CD4-positive, alpha-beta T cell treated with Interleukin-4 for 1 hour (primary cell): ENCODE measurements around the gene PLXNA2.

Source experiments
- DNase-seq, 2 donors: peaks; one replicate each; pipeline ENCODE4 v3.0.0-alpha.2; 2020 to 2022

Gene PLXNA2

DNA sequence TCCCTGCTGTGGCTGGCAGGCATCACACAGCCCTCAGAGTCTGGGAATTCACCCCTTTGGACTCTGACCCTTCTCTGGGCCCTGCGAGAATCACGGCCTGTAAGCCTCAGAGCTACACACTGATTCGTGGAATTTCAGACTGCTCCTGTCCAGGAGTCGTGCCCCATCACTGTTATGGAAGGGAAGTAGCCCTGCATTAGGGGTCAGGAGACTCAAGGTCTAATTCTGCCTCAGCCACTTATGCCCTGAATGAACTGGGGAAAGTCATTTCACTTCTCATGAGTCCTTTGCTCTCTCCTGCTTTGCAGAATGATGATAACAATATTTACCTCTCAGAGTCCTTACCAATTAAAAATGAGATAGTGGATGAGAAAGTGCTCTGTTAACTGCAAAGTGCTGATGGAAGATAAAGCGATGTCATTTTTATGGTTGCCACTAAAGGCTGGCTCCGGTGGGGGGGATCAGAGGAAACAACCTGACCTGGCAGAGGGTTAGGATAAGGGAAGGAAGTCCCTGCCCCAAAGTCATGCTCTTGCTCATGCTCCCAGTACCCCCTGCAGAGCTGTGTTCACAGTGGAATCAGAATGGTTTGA is 184.7 kb downstream of the PLXNA2 start:
- no peak for DNase-seq

GRCh38 chr1:208058756-208059155 is 185.4 kb downstream of the PLXNA2 start:
- DNase-seq = no peak

GRCh38 chr1:208058267-208058666 is 185.9 kb downstream of the PLXNA2 start:
- DNase-seq = no peak

DNA sequence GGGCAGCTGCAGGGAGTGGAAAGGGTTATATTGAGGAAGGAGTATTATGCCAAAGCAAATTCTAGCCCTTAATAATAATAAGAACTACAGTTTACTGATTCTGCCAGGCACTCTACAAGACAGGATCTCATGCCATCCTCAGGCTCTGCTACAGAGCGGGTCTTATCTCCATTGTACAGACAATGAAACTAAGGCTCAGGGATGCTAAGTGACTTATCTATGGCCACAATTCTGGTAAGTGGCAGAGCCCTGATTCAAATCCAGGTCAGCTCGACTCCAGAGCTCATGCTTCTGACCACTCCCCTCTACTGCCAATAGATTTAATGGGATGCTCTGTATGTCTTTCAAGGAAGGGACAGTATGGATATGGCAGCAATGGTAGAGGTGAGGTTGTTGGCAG is 187.1 kb downstream of the PLXNA2 start:
- DNase-seq = no peak

DNA sequence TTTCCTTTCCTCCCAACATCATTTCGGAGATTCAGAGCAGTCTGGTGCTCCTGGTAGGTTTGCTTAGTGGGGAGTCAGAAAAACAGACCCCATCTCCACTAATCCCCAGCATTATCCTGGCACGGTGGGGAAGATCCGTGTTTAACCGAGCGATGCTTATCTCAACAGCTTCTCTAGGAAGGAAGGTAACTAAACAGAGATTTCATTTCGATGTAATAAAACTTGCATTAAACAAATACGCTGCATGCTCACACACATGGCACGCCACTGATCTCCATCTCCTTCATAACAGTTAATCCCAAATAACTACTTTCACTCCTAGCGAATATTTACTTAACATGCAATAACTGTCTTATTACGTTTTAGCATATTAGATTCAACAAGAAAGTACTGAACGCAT is 188.6 kb downstream of the PLXNA2 start:
- DNase-seq = no peak

DNA sequence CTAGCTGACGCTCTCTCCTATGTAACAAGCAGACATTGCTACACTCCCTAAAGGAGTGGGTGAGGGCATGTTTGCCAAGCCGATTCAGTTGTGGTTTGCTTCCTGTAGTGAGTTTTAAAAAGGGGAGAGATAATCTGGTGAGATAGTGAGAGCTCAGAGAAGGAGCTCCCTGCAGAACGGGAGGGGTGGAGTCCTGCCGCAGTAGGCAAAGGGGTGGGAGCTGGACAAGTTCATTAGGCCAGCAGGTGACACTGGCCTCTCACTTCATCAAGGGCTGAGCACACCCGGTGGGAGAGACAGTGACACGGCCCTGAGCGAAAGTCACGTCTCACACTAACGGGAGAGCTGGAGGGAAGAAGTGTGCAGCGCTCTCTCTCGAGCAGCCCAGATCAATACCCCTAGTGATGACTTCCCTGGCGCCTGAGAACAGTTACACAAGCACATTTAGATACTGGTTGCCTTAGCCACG is 189.2 kb downstream of the PLXNA2 start:
- no peak for DNase-seq

- no peak for DNase-seq
Observed at GRCh38 chr1:208054485-208054884, 189.7 kb downstream of the PLXNA2 start.

DNA sequence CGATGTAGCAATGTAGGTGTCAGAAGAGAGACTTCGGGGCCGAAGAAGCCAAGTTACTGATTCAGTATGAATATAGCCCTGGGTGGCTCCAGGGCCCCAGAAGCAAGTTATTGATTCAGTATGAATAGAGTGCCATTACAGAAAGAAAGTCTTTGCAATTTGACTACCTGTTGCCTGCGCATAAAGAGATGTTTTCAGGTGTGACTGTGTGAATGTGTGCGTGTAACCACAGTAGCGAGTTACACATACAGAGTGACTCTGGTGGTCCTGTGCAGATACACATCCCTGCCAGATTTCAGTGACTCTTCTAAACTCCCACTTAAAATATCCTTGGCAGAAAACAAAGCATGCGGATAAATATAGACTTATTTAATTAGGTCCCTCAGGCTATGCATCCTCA is 190.5 kb downstream of the PLXNA2 start:
- no peak for DNase-seq

DNA sequence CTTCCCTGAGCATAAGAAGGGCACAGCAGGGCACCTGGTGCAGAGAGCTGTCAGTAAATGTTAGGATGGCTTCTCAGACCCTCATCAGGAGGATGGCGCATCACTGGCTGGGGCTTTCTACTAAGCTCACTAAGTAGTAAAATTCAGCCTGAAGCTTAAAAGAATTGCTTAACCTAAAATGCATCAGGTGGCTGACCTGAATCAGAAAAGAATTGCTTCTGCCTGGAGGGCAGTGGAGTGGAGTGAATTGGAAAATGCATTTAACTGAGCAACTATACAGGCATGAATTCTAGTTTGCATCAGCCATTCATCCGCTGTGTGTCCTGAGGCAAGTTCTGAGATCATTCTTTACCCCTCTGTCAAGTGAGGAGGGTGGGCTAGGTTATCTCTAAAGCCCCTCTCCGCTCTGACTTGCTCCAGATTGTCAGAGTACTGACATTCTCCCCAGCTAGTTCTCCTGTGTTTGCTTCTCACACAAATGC is 191.2 kb downstream of the PLXNA2 start:
- DNase-seq = no peak

- DNase-seq = no peak
Observed at GRCh38 chr1:208052135-208052534, 192.0 kb downstream of the PLXNA2 start.

- no peak for DNase-seq
Observed at GRCh38 chr1:208051651-208052050, 192.5 kb downstream of the PLXNA2 start.

DNA sequence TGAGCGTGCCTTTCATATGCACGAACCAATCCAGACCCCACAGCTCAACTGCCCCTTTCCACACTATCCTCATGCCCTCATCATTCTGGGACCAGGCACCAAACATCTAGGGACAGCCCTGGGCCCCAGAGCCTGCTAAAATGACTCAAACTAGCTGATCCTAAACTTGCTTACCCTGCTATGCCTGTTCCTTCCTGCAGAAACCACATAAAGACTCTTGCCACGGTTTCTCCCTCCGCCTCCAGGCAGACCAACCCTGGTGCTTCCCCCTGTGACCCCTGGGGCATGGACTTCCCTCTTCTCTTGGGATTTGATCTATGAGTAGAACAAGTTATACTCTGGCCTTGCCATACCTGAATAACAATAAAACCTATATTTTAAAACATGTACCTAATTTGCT is 195.3 kb downstream of the PLXNA2 start:
- DNase-seq = no peak

- DNase-seq = no peak
Observed at GRCh38 chr1:208047975-208048374, 196.2 kb downstream of the PLXNA2 start.

DNA sequence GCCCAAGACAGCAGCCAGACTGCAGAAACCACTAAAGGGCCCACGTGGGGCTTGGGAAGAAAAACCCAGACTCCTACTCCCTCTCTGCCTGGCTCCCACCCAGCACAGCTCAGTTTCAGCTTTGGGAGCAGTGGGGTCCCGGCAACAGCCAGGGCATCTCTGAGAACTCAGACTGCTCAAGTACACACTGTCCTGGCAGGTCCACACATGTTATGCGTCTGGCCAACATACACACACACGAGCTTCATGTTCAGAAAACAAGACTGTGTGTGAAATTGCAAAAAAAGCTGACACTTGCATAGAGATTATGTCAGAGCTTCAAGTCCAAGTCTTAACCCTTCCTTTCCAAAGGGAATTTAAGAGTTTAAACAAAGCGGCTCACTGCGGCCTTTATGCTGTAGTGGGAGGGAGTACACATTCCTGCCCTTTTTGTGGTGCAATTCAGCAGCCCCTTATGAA is 196.7 kb downstream of the PLXNA2 start:
- DNase-seq = no peak

- DNase-seq = no peak
Observed at GRCh38 chr1:208045463-208046260, 198.5 kb downstream of the PLXNA2 start.

GRCh38 chr1:208044589-208045462 is 199.4 kb downstream of the PLXNA2 start:
- no peak for DNase-seq

- no peak for DNase-seq
Observed at GRCh38 chr1:208043691-208044181, 200.4 kb downstream of the PLXNA2 start.

- no peak for DNase-seq
Observed at GRCh38 chr1:208042868-208043267, 201.3 kb downstream of the PLXNA2 start.

DNA sequence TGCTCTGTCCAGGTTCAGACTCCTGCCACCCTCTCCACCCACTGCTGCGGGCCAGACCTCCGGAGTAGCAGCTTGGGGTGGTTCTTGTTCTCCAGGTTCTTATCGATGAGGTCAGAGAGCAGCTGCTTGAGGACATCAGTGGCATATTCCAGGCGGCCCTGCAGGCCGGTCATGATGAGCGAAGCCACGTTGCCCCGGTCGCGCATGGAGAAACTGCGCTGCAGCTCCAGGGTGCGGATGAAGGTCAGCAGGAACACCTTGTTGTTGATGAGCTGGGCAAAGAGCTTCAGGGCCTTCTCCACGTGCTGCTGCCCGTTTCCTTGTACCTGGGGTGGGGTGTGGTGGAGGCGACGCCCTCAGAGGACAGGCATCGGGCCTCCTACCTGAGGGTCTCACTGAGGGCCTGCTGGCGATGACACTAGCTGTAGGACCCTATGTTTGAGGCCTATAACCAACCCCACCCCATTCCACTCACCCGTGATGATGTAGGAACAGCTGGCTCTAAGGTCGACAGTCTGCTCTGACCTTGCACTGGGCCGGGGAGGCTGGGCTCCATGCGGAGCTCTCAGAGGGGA is 202.1 kb downstream of the PLXNA2 start:
- DNase-seq = no peak

DNA sequence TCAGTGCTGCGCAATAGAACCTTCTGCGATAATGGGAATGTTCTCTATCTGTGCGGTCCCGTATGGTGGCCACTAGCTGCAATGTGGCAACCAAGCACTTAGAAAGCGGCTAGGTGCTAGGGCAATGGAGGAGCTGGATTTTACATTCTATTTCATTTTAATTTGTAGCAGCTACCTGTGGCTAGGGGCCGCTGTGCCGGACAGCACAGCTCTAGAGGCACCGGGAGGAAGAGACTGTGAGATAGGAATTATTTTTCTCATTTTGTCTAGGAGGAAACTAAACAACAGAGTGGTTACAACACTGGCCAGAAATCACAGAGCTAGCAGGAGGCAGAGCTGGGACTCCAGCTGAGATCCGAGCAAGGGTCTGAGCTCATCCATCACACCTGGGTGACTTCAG is 202.7 kb downstream of the PLXNA2 start:
- no peak for DNase-seq

- DNase-seq = no peak
Observed at GRCh38 chr1:208040821-208041297, 203.3 kb downstream of the PLXNA2 start.

DNA sequence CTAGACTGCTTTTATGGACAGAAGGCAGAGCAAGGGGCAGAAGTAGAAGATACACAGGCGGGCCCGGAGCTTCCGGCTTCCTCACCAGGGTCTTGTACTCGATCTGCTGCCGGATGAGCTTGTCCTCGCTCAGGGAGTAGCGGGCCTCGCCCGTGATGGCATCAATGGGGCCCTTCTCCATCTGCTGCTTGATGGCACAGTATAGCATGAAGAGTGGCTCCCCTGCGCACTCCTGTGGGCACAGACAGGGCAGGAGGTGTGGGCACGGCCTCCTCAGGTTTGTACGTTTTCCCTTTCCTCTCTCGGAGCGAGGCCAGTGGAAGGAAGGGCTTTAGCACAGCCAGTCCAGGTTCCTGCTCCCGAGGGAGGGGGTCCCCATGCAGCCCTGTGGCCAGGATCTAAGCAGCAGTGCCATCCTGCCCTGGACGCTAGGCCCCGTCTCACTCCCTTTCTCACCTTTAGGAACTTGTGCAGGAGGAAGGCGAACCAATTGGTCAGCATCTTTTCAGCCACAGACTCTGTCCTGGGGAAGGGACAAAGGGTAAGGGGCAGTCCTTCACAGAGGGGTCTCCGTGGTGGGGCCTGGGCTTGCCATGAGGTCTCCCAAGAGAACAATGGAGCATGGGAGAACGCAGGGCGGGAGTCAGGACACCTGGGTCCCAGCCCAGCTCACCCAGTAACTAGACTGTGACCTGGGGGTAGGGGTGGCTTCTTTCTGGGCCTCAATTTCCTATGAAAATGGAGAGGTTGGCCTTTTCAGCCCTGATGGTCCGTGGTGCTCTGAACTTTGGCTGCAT is 204.4 kb downstream of the PLXNA2 start:
- DNase-seq = no peak
